ENCODE results near the gene TUBGCP5. TPM values are rescaled to one million over a fixed set of nuclear protein-coding genes. Genes with fewer than 3 reads are reported as not detected.
"Not testable (repeated sequence)": the region's sequence is repeated elsewhere in the genome, so short reads cannot be mapped to it uniquely, and the experiment has no call there.

TUBGCP5 gene
- total RNA-seq, 3 donors from 2014 or later (not counting 1 experiment from before 2014, with no cell fraction given) = 14.7 to 20.4 (median 17.5) TPM

- Histone ChIP-seq H3K9me3 (ENCODE audit: control insufficient read depth, insufficient read depth, low read length) (no peaks in the 10 kb centered on the region), H3K27ac (ENCODE audit: low read length) (no peak overlapping the region), H3K27me3 (ENCODE audit: control insufficient read depth, insufficient read depth, low read length) (no peaks in the 10 kb centered on the region), H3K4me3 (ENCODE audit: low read length) (no peak overlapping the region), H3K4me1 (ENCODE audit: control insufficient read depth, insufficient read depth, low read length) (no peaks in the 10 kb centered on the region), H3K36me3 (ENCODE audit: control insufficient read depth, insufficient read depth, low read length) (peaks cover 66% of the 10 kb centered on the region)
- no CpG with 5 or more reads among the region's 1 CpG for WGBS (ENCODE audit: insufficient coverage)
- no peaks in the 10 kb centered on the region for H3K27me3 Mint-ChIP-seq (ENCODE audit: low read depth in 2 of 2)
- H3K4me3 Mint-ChIP-seq = no peak overlapping the region
- TF ChIP-seq CTCF (IDR thresholded peaks at IDR 0.05) = no peak
- H3K4me1 Mint-ChIP-seq = no peaks in the 10 kb centered on the region
- H3K9me3 Mint-ChIP-seq = no peaks in the 10 kb centered on the region
- peaks cover 14% of the 10 kb centered on the region for H3K36me3 Mint-ChIP-seq
- no peak overlapping the region for H3K27ac Mint-ChIP-seq
- intact Hi-C loops (cut with micrococcal nuclease) = no loop called here
- no peak for DNase-seq
- ATAC-seq = no peak
These were observed 13.2 kb downstream of the TUBGCP5 start for GRCh38 chr15:23026218-23026617.

- H3K27me3 ChIP-seq (ENCODE audit: control insufficient read depth, insufficient read depth, low read length) = no peaks in the 10 kb centered on the region
- no peaks in the 10 kb centered on the region for H3K9me3 ChIP-seq (ENCODE audit: control insufficient read depth, insufficient read depth, low read length)
- H3K4me3 Mint-ChIP-seq = no peak overlapping the region
- TF ChIP-seq CTCF (IDR thresholded peaks at IDR 0.05) = no peak
- no peak for DNase-seq
- no peaks in the 10 kb centered on the region for H3K4me1 ChIP-seq (ENCODE audit: control insufficient read depth, insufficient read depth, low read length)
- intact Hi-C loops (cut with micrococcal nuclease) = no loop called here
- H3K27ac Mint-ChIP-seq = no peak overlapping the region
- H3K27ac ChIP-seq (ENCODE audit: low read length) = no peak overlapping the region
- H3K4me1 Mint-ChIP-seq = no peaks in the 10 kb centered on the region
- no peak for ATAC-seq
- no peaks in the 10 kb centered on the region for H3K27me3 Mint-ChIP-seq (ENCODE audit: low read depth in 2 of 2)
- H3K36me3 Mint-ChIP-seq = peaks cover 14% of the 10 kb centered on the region
- no peaks in the 10 kb centered on the region for H3K9me3 Mint-ChIP-seq
- 100% methylated on average over 1 of the region's 2 CpGs for WGBS (ENCODE audit: insufficient coverage)
- H3K36me3 ChIP-seq (ENCODE audit: control insufficient read depth, insufficient read depth, low read length) = peaks cover 60% of the 10 kb centered on the region
- H3K4me3 ChIP-seq (ENCODE audit: low read length) = no peak overlapping the region
These were observed 17.2 kb downstream of the TUBGCP5 start for GRCh38 chr15:23022156-23022555.

- Mint-ChIP-seq H3K9me3 (no peaks in the 10 kb centered on the region), H3K4me1 (peaks cover 4 to 5% of the 10 kb centered on the region in 2 donors), H3K36me3 (peaks cover 12% of the 10 kb centered on the region), H3K4me3 (no peak overlapping the region), H3K27me3 (ENCODE audit: low read depth in 2 of 2) (no peaks in the 10 kb centered on the region), H3K27ac (no peak overlapping the region)
- TF ChIP-seq CTCF (IDR thresholded peaks at IDR 0.05) = no peak
- no peaks in the 10 kb centered on the region for H3K27me3 ChIP-seq (ENCODE audit: control insufficient read depth, insufficient read depth, low read length)
- intact Hi-C loops (cut with micrococcal nuclease) = no loop called here
- H3K9me3 ChIP-seq (ENCODE audit: control insufficient read depth, insufficient read depth, low read length) = no peaks in the 10 kb centered on the region
- no peak overlapping the region for H3K27ac ChIP-seq (ENCODE audit: low read length)
- no peak overlapping the region for H3K4me3 ChIP-seq (ENCODE audit: low read length)
- 93% methylated on average over 3 of the region's 3 CpGs for WGBS (ENCODE audit: insufficient coverage)
- DNase-seq (no peak), ATAC-seq (no peak)
- H3K4me1 ChIP-seq (ENCODE audit: control insufficient read depth, insufficient read depth, low read length) = no peaks in the 10 kb centered on the region
- H3K36me3 ChIP-seq (ENCODE audit: control insufficient read depth, insufficient read depth, low read length) = peaks cover 44% of the 10 kb centered on the region
These were observed 24.9 kb downstream of the TUBGCP5 start for GRCh38 chr15:23014394-23015000.

- no peak for TF ChIP-seq CTCF (IDR thresholded peaks at IDR 0.05)
- Mint-ChIP-seq H3K9me3 (no peaks in the 10 kb centered on the region), H3K27me3 (ENCODE audit: low read depth in 2 of 2) (no peaks in the 10 kb centered on the region), H3K27ac (no peak overlapping the region), H3K4me1 (peaks cover 4 to 5% of the 10 kb centered on the region in 2 donors), H3K36me3 (peaks cover 12% of the 10 kb centered on the region), H3K4me3 (no peak overlapping the region)
- H3K27ac ChIP-seq (ENCODE audit: low read length) = no peak overlapping the region
- ATAC-seq (no peak), DNase-seq (no peak)
- no peaks in the 10 kb centered on the region for H3K9me3 ChIP-seq (ENCODE audit: control insufficient read depth, insufficient read depth, low read length)
- H3K4me1 ChIP-seq (ENCODE audit: control insufficient read depth, insufficient read depth, low read length) = no peaks in the 10 kb centered on the region
- H3K27me3 ChIP-seq (ENCODE audit: control insufficient read depth, insufficient read depth, low read length) = no peaks in the 10 kb centered on the region
- no peak overlapping the region for H3K4me3 ChIP-seq (ENCODE audit: low read length)
- 93% methylated on average over 5 of the region's 5 CpGs for WGBS (ENCODE audit: insufficient coverage)
- intact Hi-C loops (cut with micrococcal nuclease) = no loop called here
- H3K36me3 ChIP-seq (ENCODE audit: control insufficient read depth, insufficient read depth, low read length) = peaks cover 40% of the 10 kb centered on the region
These were observed 25.7 kb downstream of the TUBGCP5 start for GRCh38 chr15:23013681-23014080.

- DNase-seq; H3K9me3 Mint-ChIP-seq; H3K27ac ChIP-seq (ENCODE audit: low read length); intact Hi-C loops (cut with micrococcal nuclease); H3K4me1 Mint-ChIP-seq; ATAC-seq; H3K27me3 ChIP-seq (ENCODE audit: control insufficient read depth, insufficient read depth, low read length); H3K9me3 ChIP-seq (ENCODE audit: control insufficient read depth, insufficient read depth, low read length); H3K4me3 Mint-ChIP-seq; H3K27ac Mint-ChIP-seq; H3K4me3 ChIP-seq (ENCODE audit: low read length); H3K27me3 Mint-ChIP-seq (ENCODE audit: low read depth in 2 of 2); H3K4me1 ChIP-seq (ENCODE audit: control insufficient read depth, insufficient read depth, low read length): not testable (repeated sequence)
- H3K36me3 Mint-ChIP-seq = peaks cover 15% of the 10 kb centered on the region
- WGBS (ENCODE audit: insufficient coverage) = 97% methylated on average over 9 of the region's 9 CpGs
- peaks cover 37% of the 10 kb centered on the region for H3K36me3 ChIP-seq (ENCODE audit: control insufficient read depth, insufficient read depth, low read length)
These were observed 26.8 kb downstream of the TUBGCP5 start for GRCh38 chr15:23012616-23013015.

Data from natural killer cell (primary cell).